GOT3 (cell line): Measurements from ENCODE around the gene IGFLR1.
"Not testable (repeated sequence)": the region's sequence is repeated elsewhere in the genome, so short reads cannot be mapped to it uniquely, and the experiment has no call there.

Experiments
- DNase-seq: peaks from one replicate; lab custom pipeline; 2025; ENCODE audit warnings: mixed read lengths; lab: John Stamatoyannopoulos, UW

The IGFLR1 gene

DNA sequence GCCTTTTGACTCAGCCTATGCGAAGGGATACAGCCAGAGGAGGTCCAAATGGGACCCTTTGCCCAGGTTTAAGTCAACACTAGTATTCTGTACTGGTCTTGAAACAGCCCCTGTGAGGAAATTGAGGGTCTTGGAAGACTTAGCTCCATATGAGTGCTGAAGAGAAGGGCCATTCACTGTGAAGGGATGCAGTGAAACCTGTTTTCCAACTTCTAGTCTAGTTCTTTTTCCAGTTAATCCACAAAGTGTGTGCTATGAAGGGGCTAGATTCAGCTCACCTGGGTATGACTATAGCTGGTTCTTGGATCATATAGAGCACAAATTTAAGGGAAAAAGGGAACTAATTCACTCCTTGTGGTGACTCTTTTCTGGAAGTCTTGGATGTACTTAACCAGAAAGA, 33.9 kb downstream of the IGFLR1 start:
- no peak for DNase-seq

DNA sequence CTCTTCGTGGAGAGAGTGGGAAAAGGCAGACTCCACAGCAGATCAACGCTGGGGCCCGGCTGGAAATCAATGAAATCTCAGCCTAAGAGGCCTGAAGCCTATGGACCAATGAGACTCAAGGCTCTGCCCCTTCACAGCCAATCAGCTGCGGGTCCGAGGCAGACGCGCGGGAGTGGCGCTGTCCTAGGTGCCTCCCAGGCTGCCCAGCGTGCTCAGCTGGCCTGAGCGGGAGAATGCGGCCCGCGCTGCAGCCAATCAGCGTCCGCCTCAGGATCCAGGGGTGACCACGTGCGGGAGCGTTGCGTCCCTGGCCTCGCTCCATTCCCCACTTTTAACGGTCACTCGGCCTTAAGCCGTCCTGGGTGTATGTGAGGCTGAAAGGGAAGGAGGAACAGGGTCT, 38.0 kb downstream of the IGFLR1 start, which contains the start of gene ZBTB32:
TSS of gene ZBTB32 (plus strand) at position 341 of the 400 bp plus-strand sequence. CDS start 10,069 bp downstream, outside the sequence.
- DNase-seq, result no peak

DNA sequence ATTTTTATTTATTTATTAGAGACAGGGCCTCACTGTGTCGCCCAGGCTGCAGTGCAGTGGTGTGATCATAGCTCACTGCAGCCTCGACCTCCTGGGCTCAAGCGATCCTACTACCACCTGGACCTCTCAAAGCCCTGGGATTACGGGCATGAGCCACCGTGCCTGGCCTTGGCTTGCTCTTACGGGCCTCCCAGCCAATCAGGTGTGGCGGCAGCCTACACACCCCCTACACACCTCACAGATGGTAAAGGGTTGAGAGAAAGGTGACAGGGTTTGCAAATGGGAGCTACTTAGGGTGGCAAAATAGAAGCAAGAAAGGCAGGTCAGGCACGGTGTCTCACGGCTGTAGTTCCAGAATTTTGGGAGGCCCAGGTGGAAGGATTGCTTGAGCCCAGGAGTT, 38.9 kb downstream of the IGFLR1 start:
- no peak for DNase-seq

DNA sequence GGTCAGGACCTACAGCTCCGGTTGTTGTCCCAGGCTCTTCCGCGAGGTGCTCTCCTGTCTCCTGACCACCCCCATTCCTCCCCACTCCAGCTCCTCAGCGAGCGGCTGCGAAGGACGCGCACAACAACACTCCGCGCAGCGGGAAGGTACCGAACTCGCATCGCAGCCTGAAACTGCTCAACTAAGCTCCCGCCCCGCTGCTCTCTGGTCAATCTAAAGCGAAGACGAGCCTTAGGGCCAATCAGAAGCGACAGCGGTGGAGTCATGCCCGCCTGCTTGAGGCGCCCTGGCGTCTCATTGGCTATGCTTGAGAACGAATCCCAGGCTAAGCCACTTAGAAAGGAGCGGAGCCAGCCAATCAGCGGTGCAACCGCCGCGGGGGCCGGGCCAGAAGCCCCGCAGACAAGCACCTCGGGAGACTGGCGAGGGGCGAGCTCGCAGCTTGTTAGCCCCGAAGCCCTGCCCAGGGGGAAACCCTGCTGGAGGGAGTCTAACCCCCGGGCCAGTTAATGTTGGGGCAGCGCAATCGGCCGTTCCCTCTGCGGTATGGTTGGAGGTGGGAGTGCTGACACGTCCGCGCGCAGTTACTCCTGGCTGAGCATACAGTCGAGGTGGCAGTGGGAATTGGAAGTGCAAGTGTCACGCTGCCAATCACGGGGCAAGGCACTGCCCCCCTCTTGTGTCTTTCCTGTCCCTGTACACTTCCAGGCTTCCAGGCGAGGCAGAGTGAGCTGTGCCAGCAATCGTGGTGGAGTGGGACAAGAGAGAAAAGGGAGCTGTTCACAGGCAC, 39.8 kb downstream of the IGFLR1 start:
- DNase-seq, result peak; percentile 70

DNA sequence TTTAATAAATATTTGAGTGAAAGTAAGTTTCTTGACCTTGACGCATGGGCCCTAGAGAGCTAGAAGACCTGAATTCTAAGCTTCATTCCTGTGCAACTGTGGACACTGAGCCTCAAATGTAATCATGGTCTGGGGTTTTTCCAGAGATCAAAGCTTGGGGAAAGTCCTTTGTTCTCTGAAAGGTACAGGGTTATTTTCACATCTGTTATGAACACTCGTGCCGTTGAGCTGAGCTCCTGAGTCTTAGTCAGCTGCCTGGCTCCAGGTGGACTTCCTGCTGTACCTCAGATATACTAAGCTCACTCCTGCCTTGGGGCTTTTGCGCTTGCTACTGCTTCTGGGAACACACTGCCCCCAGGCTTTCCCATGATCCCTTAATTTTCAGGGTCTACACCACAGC, 45.4 kb downstream of the IGFLR1 start:
- no peak for DNase-seq

DNA sequence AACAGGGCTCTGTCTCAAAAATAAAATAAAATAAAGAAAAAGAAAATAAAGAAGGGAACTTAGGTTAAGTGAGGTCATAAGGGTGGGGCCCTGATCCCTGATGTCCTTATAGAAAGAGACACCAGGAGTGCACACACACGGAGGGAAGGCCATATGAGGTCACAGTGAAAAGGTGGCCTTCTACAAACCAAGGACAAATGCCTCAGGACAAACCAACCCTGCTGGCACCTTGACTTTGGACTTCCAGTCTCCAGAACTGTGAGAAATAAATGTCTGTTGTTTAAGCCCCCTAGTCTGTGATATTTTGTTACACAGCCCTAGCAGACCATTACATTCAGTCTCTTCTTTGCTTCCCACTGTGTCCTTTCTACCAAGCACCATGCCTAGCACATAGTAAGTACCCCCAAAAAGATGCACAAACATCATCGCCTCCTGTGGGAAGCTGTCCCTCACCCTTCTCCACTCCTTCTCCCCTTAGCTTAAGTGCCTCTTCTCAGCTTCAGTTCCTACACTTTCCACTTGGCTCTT, 46.3 kb downstream of the IGFLR1 start:
- DNase-seq, result no peak

DNA sequence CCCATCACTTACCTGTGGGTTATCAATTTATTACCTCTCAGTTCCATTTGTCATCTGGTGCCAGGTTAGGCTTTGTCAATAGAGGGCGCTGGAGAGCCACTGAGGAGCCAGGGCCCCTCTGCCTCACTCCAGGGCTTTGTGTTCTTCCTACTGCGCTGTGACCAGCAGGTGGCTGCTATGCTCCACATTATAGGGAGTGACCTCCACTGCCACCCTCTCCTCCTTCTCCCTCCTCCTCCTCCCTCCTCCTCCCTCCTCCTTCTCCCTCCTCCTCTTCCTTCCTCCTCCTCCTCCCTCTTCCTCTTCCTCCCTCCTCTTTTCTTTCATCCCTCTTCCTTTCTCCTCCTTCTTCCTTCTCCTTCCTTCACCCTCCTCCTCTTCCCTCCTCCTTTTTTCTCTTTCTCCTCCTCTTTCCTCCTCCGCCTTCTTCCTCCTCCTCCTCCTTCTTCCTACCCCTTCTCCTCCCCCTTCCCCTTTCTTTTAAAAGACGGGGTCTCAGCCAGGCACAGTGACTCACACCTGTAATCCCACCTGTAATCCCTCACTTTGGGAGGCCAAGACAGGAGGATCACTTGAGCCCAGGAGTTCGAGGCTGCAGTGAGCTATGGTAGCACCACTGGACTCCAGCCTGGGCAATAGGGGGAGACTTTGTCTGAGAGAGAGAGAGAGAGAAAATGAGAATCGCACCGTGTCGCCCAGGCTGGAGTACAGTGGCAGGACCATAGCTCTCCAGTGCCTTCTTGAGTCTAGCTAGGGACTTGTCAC, 48.2 kb downstream of the IGFLR1 start:
- peak; percentile 23 for DNase-seq

DNA sequence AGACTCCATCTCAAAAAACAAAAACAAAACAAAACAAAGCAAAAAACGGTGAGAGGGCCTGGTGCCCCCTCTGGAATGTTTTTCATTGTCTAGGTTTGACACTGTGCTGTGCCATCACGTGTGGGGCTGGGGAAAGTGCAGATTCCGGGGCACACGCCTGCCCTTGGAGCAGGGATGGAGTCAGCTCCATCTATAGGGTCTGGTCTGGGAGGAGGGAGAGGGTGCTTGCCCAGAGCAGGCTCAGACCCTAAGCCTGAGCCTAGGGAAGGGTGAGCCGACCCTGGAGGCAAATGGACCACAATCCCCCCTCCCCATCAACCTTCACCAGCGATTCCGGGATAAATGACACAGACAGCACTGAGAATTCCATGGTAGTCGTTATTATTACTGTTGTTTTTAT, 48.8 kb downstream of the IGFLR1 start:
- DNase-seq, result no peak

DNA sequence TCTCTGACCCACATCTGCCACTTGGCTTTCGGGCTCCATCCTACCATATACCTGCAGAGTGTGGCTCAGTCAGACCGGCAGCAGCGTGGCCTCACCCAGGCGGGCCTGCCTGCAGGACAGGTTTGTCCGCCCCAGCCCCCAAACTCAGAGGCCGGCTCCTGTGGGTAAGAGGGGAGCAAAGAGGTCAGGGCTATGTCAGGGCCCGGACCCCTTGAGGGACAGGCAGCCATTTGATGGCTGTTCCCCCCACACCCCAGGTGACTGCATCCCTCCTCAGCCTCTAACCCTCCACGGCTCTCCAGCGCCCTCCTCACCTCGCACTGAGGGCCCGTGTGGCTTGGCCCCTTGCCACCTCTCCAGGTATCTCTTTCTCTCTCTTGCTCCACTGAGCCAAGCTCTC, 50.2 kb downstream of the IGFLR1 start:
- no peak for DNase-seq

DNA sequence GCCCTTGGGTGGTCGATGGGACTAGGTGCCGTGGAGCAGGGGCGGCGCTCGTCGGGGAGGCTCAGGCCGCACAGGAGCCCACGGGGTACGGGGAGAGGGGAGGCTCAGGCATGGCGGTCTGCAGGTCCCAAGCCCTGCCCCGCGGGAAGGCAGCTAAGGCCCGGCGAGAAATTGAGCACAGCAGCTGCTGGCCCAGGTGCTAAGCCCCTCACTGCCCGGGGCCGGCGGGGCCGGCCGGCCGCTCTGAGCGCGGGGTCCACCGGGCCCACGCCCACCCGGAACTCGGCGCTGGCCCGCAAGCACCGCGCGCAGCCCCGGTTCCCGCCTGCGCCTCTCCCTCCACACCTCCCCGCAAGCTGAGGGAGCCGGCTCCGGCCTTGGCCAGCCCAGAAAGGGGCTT, 51.1 kb downstream of the IGFLR1 start:
- not testable (repeated sequence) for DNase-seq

DNA sequence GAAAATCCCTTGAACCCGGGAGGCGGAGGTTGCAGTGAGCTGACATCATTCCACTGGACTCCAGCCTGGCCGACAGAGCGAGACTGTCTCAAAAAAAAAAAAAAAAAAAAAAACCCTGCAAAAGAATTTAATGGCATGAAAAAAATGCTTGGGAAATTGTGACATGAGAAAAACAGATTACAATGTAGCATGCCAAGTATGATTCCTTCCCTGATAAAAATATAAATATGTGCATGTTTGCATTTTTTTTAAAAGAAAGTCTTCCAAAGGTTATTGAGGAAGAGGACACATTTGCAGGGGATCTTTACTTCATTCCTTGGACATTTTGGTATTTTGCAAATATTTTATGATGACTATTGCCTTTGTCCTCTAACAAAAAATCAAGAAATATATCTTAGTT, 52.4 kb downstream of the IGFLR1 start:
- no peak for DNase-seq
